ENCODE results near the gene DNAJC7. TPM values are rescaled to one million over a fixed set of nuclear protein-coding genes. Genes with fewer than 3 reads are reported as not detected.

The DNAJC7 gene
- polyA plus RNA-seq, 1 of the 3 experiments (the other 2 are of a cell fraction), result 38.8 TPM

GRCh38 chr17:41989702-41990419 lies 27.4 kb downstream of the DNAJC7 start:
- H3K9me2 ChIP-seq, result no peaks in the 10 kb centered on the region
- POLR2A ChIA-PET, result no interaction called here
- no peak overlapping the region for H3K27ac ChIP-seq (ENCODE audit: low read depth in 2 of 2, low read length in 1 of 2)
- no peaks in the 10 kb centered on the region for H4K20me1 ChIP-seq (ENCODE audit: insufficient read depth)
- H3K36me3 ChIP-seq (replicated peaks in 1 of 2; ENCODE audit: control insufficient read depth in 1 of 2, insufficient read depth in 2 of 2, low read length in 1 of 2), result peaks cover 78 to 95% of the 10 kb centered on the region in 2 experiments
- H3K9ac ChIP-seq, result no peak overlapping the region
- TF ChIP-seq RXRA (IDR thresholded peaks at IDR 0.05; ENCODE audit: borderline replicate concordance, low read depth), result no peak
- TF ChIP-seq GATA2 (CRISPR knock-in tag; IDR thresholded peaks at IDR 0.05), result no peak
- no peak for TF ChIP-seq USF1 (IDR thresholded peaks at IDR 0.05; ENCODE audit: borderline replicate concordance, low read depth)
- TF ChIP-seq TAF1 (IDR thresholded peaks at IDR 0.05; ENCODE audit: borderline replicate concordance, low read depth, low read length), result no peak
- TF ChIP-seq YY1 (IDR thresholded peaks at IDR 0.05; ENCODE audit: low read depth), result no peak
- no peak for TF ChIP-seq REST (IDR thresholded peaks at IDR 0.05; ENCODE audit: low read depth, low read length)
- TF ChIP-seq EP300 (IDR thresholded peaks at IDR 0.05; ENCODE audit: borderline replicate concordance in 1 of 2, low read depth in 1 of 2, low read length in 1 of 2), result no peak
- no peak for TF ChIP-seq CHD2 (IDR thresholded peaks at IDR 0.05; ENCODE audit: low read length, partially characterized antibody)
- no peak for TF ChIP-seq MAX (IDR thresholded peaks at IDR 0.05; ENCODE audit: low read depth)
- no peak for TF ChIP-seq RCOR1 (IDR thresholded peaks at IDR 0.05; ENCODE audit: low read length)
- no peak for TF ChIP-seq USF2 (IDR thresholded peaks at IDR 0.05; ENCODE audit: borderline replicate concordance, low read depth, low read length)
- no peak for TF ChIP-seq NRF1 (IDR thresholded peaks at IDR 0.05; ENCODE audit: low read depth, low read length)
- no peak for TF ChIP-seq TEAD4 (IDR thresholded peaks at IDR 0.05; ENCODE audit: borderline replicate concordance, insufficient read depth)
- TF ChIP-seq IRF3 (IDR thresholded peaks at IDR 0.05; ENCODE audit: low read depth, low read length), result no peak
- no peak for DNase-seq
- no peaks in the 10 kb centered on the region for H3K4me1 ChIP-seq (ENCODE audit: control insufficient read depth in 1 of 2, insufficient read depth in 2 of 2, low read depth in 1 of 2, low read length in 1 of 2)
- no peaks in the 10 kb centered on the region for H3K9me3 ChIP-seq
- H3K27me3 ChIP-seq (ENCODE audit: insufficient read depth), result no peaks in the 10 kb centered on the region
- H3K4me2 ChIP-seq, result no peak overlapping the region
- no peak overlapping the region for H2AFZ ChIP-seq (ENCODE audit: low read depth)
- peaks cover 6% of the 10 kb centered on the region for H3F3A ChIP-seq (replicated peaks; ENCODE audit: insufficient read depth)
- WGBS (ENCODE audit: low lambda C conversion rate), result 78% methylated on average over 5 of the region's 5 CpGs
- peaks cover 6% of the 10 kb centered on the region; the same call in 1 of the 2 replicates for H3K79me2 ChIP-seq (ENCODE audit: insufficient read depth)
- H3K4me3 ChIP-seq (ENCODE audit: low read depth in 2 of 2, low read length in 1 of 2), result no peak overlapping the region
- CTCF ChIA-PET, result interaction anchor here (0.9 to 1.2 kb wide), 2 partner anchors 112 to 195 kb away, joined by 3 read pairs; no protein-coding TSS in a partner anchor
